ENCODE data around the gene UEVLD.
A peak's percentile ranks its signal among the peaks of the same experiment; 100 is the strongest.

Gene UEVLD

GRCh38 chr11:18564149-18564548 is 24.4 kb downstream of the UEVLD start:
- H3K4me1 ChIP-seq (ENCODE audit: control extremely low read depth in 1 of 4, control insufficient read depth in 4 of 4, insufficient read depth in 4 of 4, low read length in 3 of 4): no peaks in the 10 kb centered on the region
- no peak overlapping the region for H3K4me3 ChIP-seq (ENCODE audit: control insufficient read depth in 1 of 7, extremely low read depth in 1 of 7, insufficient read depth in 4 of 7, low read depth in 2 of 7, low read length in 6 of 7)
- ChIA-PET CTCF (interaction anchor here (1.3 to 1.5 kb wide), 2 partner anchors 14 to 23 kb away, joined by 3 read pairs; no protein-coding TSS in a partner anchor), POLR2A (no interaction called here)
- H3K27me3 ChIP-seq (replicated peaks in 2 of 5; ENCODE audit: control insufficient read depth in 4 of 5, insufficient read depth in 5 of 5, low read length in 4 of 5): no peaks in the 10 kb centered on the region
- no peaks in the 10 kb centered on the region for H3K9me3 ChIP-seq (ENCODE audit: control extremely low read depth in 1 of 5, control insufficient read depth in 4 of 5, insufficient read depth in 2 of 5, low read depth in 1 of 5, low read length in 4 of 5)
- peaks cover 0 to 4% (median 0%) of the 10 kb centered on the region in 4 experiments for H3K36me3 ChIP-seq (ENCODE audit: control insufficient read depth in 4 of 4, insufficient read depth in 4 of 4, low read length in 3 of 4)
- DNase-seq: no peak
- no peak overlapping the region for H3K27ac ChIP-seq (ENCODE audit: insufficient read depth in 1 of 2, low read depth in 1 of 2, low read length in 2 of 2, poor library complexity in 1 of 2, severe bottlenecking in 2 of 2)

- H3K4me1 ChIP-seq (ENCODE audit: control extremely low read depth in 1 of 4, control insufficient read depth in 4 of 4, insufficient read depth in 4 of 4, low read length in 3 of 4): no peaks in the 10 kb centered on the region
- no peak for DNase-seq
- H3K27me3 ChIP-seq (replicated peaks in 2 of 5; ENCODE audit: control insufficient read depth in 4 of 5, insufficient read depth in 5 of 5, low read length in 4 of 5): no peaks in the 10 kb centered on the region
- WGBS (ENCODE audit: insufficient coverage): 100% methylated on average over 2 of the region's 2 CpGs
- POLR2A ChIA-PET: no interaction called here
- no peak overlapping the region for H3K27ac ChIP-seq (ENCODE audit: insufficient read depth in 1 of 2, low read depth in 1 of 2, low read length in 2 of 2, poor library complexity in 1 of 2, severe bottlenecking in 2 of 2)
- no peak overlapping the region for H3K4me3 ChIP-seq (ENCODE audit: control insufficient read depth in 1 of 7, extremely low read depth in 1 of 7, insufficient read depth in 4 of 7, low read depth in 2 of 7, low read length in 6 of 7)
- H3K36me3 ChIP-seq (ENCODE audit: control insufficient read depth in 4 of 4, insufficient read depth in 4 of 4, low read length in 3 of 4): peaks cover 0 to 4% (median 0%) of the 10 kb centered on the region in 4 experiments
- no peaks in the 10 kb centered on the region for H3K9me3 ChIP-seq (ENCODE audit: control extremely low read depth in 1 of 5, control insufficient read depth in 4 of 5, insufficient read depth in 2 of 5, low read depth in 1 of 5, low read length in 4 of 5)
- CTCF ChIA-PET: interaction anchor here (1.3 to 1.5 kb wide), 2 partner anchors 15 to 22 kb away, joined by 3 read pairs; no protein-coding TSS in a partner anchor
These were observed 25.3 kb downstream of the UEVLD start for GRCh38 chr11:18563090-18563730.

- DNase-seq: no peak
- ChIA-PET CTCF (interaction anchor here (1.2 to 1.5 kb wide), 2 partner anchors 12 to 180 kb away, joined by 3 to 5 read pairs; no protein-coding TSS in a partner anchor), POLR2A (no interaction called here)
- Histone ChIP-seq H3K9me3 (ENCODE audit: control extremely low read depth in 1 of 5, control insufficient read depth in 4 of 5, insufficient read depth in 2 of 5, low read depth in 1 of 5, low read length in 4 of 5) (no peaks in the 10 kb centered on the region), H3K4me3 (ENCODE audit: control insufficient read depth in 1 of 7, extremely low read depth in 1 of 7, insufficient read depth in 4 of 7, low read depth in 2 of 7, low read length in 6 of 7) (no peak overlapping the region), H3K36me3 (ENCODE audit: control insufficient read depth in 4 of 4, insufficient read depth in 4 of 4, low read length in 3 of 4) (peaks cover 0 to 6% (median 3%) of the 10 kb centered on the region in 4 experiments), H3K27me3 (replicated peaks in 2 of 5; ENCODE audit: control insufficient read depth in 4 of 5, insufficient read depth in 5 of 5, low read length in 4 of 5) (no peaks in the 10 kb centered on the region), H3K4me1 (ENCODE audit: control extremely low read depth in 1 of 4, control insufficient read depth in 4 of 4, insufficient read depth in 4 of 4, low read length in 3 of 4) (no peaks in the 10 kb centered on the region), H3K27ac (ENCODE audit: insufficient read depth in 1 of 2, low read depth in 1 of 2, low read length in 2 of 2, poor library complexity in 1 of 2, severe bottlenecking in 2 of 2) (no peak overlapping the region)
- 100% methylated on average over 2 of the region's 2 CpGs for WGBS (ENCODE audit: insufficient coverage)
These were observed 40.5 kb downstream of the UEVLD start for GRCh38 chr11:18548001-18548400.

GRCh38 chr11:18540207-18541009 is 48.1 kb downstream of the UEVLD start:
- Histone ChIP-seq H3K4me3 (ENCODE audit: control insufficient read depth in 1 of 7, extremely low read depth in 1 of 7, insufficient read depth in 4 of 7, low read depth in 2 of 7, low read length in 6 of 7) (no peak overlapping the region), H3K4me1 (ENCODE audit: control extremely low read depth in 1 of 4, control insufficient read depth in 4 of 4, insufficient read depth in 4 of 4, low read length in 3 of 4) (no peaks in the 10 kb centered on the region), H3K9me3 (ENCODE audit: control extremely low read depth in 1 of 5, control insufficient read depth in 4 of 5, insufficient read depth in 2 of 5, low read depth in 1 of 5, low read length in 4 of 5) (no peaks in the 10 kb centered on the region), H3K27ac (ENCODE audit: insufficient read depth in 1 of 2, low read depth in 1 of 2, low read length in 2 of 2, poor library complexity in 1 of 2, severe bottlenecking in 2 of 2) (no peak overlapping the region), H3K36me3 (ENCODE audit: control insufficient read depth in 4 of 4, insufficient read depth in 4 of 4, low read length in 3 of 4) (peaks cover 0 to 5% (median 2%) of the 10 kb centered on the region in 4 experiments), H3K27me3 (replicated peaks in 2 of 5; ENCODE audit: control insufficient read depth in 4 of 5, insufficient read depth in 5 of 5, low read length in 4 of 5) (no peaks in the 10 kb centered on the region)
- WGBS (ENCODE audit: insufficient coverage): no CpG with 5 or more reads among the region's 1 CpG
- CTCF ChIA-PET: interaction anchor here (0.5 to 5.1 kb wide), 32 partner anchors 9 to 433 kb away, joined by 3 to 35 read pairs (median 4); partner anchors contain the start of genes IGSF22, SPTY2D1 and TSG101
- peak; percentile 36 to 58 (median 52) for DNase-seq
- POLR2A ChIA-PET: interaction anchor here (0.6 kb wide), 1 partner anchor 120 kb away, joined by 4 read pairs; no protein-coding TSS in a partner anchor

- H3K36me3 ChIP-seq (ENCODE audit: control insufficient read depth in 4 of 4, insufficient read depth in 4 of 4, low read length in 3 of 4): peaks cover 0 to 2% (median under 1%) of the 10 kb centered on the region in 4 experiments
- WGBS (ENCODE audit: insufficient coverage): no CpG with 5 or more reads among the region's 1 CpG
- DNase-seq: no peak
These were observed 52.3 kb downstream of the UEVLD start for GRCh38 chr11:18536209-18536608.

GRCh38 chr11:18534245-18534644 is 54.3 kb downstream of the UEVLD start:
- no CpG with 5 or more reads among the region's 1 CpG for WGBS (ENCODE audit: insufficient coverage)
- Histone ChIP-seq H3K27ac (ENCODE audit: insufficient read depth in 1 of 2, low read depth in 1 of 2, low read length in 2 of 2, poor library complexity in 1 of 2, severe bottlenecking in 2 of 2) (no peak overlapping the region), H3K27me3 (replicated peaks in 2 of 5; ENCODE audit: control insufficient read depth in 4 of 5, insufficient read depth in 5 of 5, low read length in 4 of 5) (no peaks in the 10 kb centered on the region), H3K4me1 (ENCODE audit: control extremely low read depth in 1 of 4, control insufficient read depth in 4 of 4, insufficient read depth in 4 of 4, low read length in 3 of 4) (no peaks in the 10 kb centered on the region), H3K36me3 (ENCODE audit: control insufficient read depth in 4 of 4, insufficient read depth in 4 of 4, low read length in 3 of 4) (peaks cover 0 to 2% (median under 1%) of the 10 kb centered on the region in 4 experiments), H3K4me3 (ENCODE audit: control insufficient read depth in 1 of 7, extremely low read depth in 1 of 7, insufficient read depth in 4 of 7, low read depth in 2 of 7, low read length in 6 of 7) (no peak overlapping the region), H3K9me3 (ENCODE audit: control extremely low read depth in 1 of 5, control insufficient read depth in 4 of 5, insufficient read depth in 2 of 5, low read depth in 1 of 5, low read length in 4 of 5) (no peaks in the 10 kb centered on the region)
- DNase-seq: no peak
- POLR2A ChIA-PET: no interaction called here
- CTCF ChIA-PET: interaction anchor here (1.6 kb wide), 1 partner anchor 194 kb away, joined by 3 read pairs; no protein-coding TSS in a partner anchor

More at GRCh38 chr11:18536209-18536608, 52.3 kb downstream of the UEVLD start:
- ChIA-PET CTCF (interaction anchor here (1.1 kb wide), 1 partner anchor 11 kb away, joined by 3 read pairs; no protein-coding TSS in a partner anchor), POLR2A (no interaction called here)
- no peaks in the 10 kb centered on the region for H3K4me1 ChIP-seq (ENCODE audit: control extremely low read depth in 1 of 4, control insufficient read depth in 4 of 4, insufficient read depth in 4 of 4, low read length in 3 of 4)
- no peaks in the 10 kb centered on the region for H3K9me3 ChIP-seq (ENCODE audit: control extremely low read depth in 1 of 5, control insufficient read depth in 4 of 5, insufficient read depth in 2 of 5, low read depth in 1 of 5, low read length in 4 of 5)
- H3K4me3 ChIP-seq (ENCODE audit: control insufficient read depth in 1 of 7, extremely low read depth in 1 of 7, insufficient read depth in 4 of 7, low read depth in 2 of 7, low read length in 6 of 7): no peak overlapping the region
- H3K27ac ChIP-seq (ENCODE audit: insufficient read depth in 1 of 2, low read depth in 1 of 2, low read length in 2 of 2, poor library complexity in 1 of 2, severe bottlenecking in 2 of 2): no peak overlapping the region
- H3K27me3 ChIP-seq (replicated peaks in 2 of 5; ENCODE audit: control insufficient read depth in 4 of 5, insufficient read depth in 5 of 5, low read length in 4 of 5): no peaks in the 10 kb centered on the region
